ENCODE results near the gene PAM16. TPM values are rescaled to one million over a fixed set of nuclear protein-coding genes. Genes with fewer than 3 reads are reported as not detected.

PAM16 gene
- total and polyA plus RNA-seq, 2 of the 8 experiments (the other 6 are each of a cell fraction or from before 2014, with no cell fraction given), result 78.3 to 198 TPM

GRCh38 chr16:4381072-4381934 lies 30.2 kb upstream of the PAM16 start:
- POLR2A ChIA-PET (ENCODE audit: partially characterized antibody), result interaction anchor here (1.0 to 11.7 kb wide), 7 partner anchors 7 to 34 kb away, joined by 3 to 223 read pairs (median 4); partner anchors contain the start of gene VASN
- H2AK5ac ChIP-seq (ENCODE audit: low read depth, low read length), result no peak overlapping the region
- H3K9me3 ChIP-seq (ENCODE audit: insufficient read depth in 2 of 2, low read depth in 1 of 2, low read length in 1 of 2), result no peaks in the 10 kb centered on the region
- H3K56ac ChIP-seq (replicated peaks; ENCODE audit: insufficient read length, low read depth, low read length), result no peak overlapping the region
- H3K79me1 ChIP-seq (ENCODE audit: low read depth, low read length), result 0 out of 2 replicates have a peak, but pooled peaks cover 3% of the 10 kb centered on the region
- H4K91ac ChIP-seq (replicated peaks; ENCODE audit: insufficient read length, low read length), result no peak overlapping the region
- H2BK5ac ChIP-seq (ENCODE audit: low read depth, low read length), result no peak overlapping the region
- H3K4ac ChIP-seq (replicated peaks; ENCODE audit: insufficient read length, low read depth, low read length), result no peak overlapping the region
- no peak overlapping the region for H3K9ac ChIP-seq (replicated peaks in 1 of 4; ENCODE audit: extremely low read depth in 1 of 4, low read depth in 3 of 4, low read length in 3 of 4)
- H3K14ac ChIP-seq (ENCODE audit: insufficient read length), result no peak overlapping the region
- no peak overlapping the region for H3K4me3 ChIP-seq (ENCODE audit: extremely low read depth in 1 of 4, insufficient read depth in 2 of 4, low read depth in 3 of 4, low read length in 4 of 4)
- H3K36me3 ChIP-seq (ENCODE audit: control insufficient read depth in 2 of 4, insufficient read depth in 4 of 4, low read length in 3 of 4), result peaks cover 0 to 18% (median 2%) of the 10 kb centered on the region in 4 experiments; a peak in 4 of 8 replicates
- peaks cover 0 to 30% (median 25%) of the 10 kb centered on the region in 4 experiments; a peak in 6 of 7 replicates for H3K4me1 ChIP-seq (replicated peaks in 1 of 4; ENCODE audit: control insufficient read depth in 3 of 4, insufficient read depth in 4 of 4, low read length in 3 of 4)
- CTCF ChIA-PET (ENCODE audit: partially characterized antibody), result interaction anchor here (0.5 to 24.8 kb wide), 8 partner anchors 10 to 119 kb away, joined by 3 to 659 read pairs (median 4); no protein-coding TSS in a partner anchor
- FAIRE-seq, result no peak
- H2AFZ ChIP-seq (ENCODE audit: low read length), result no peak overlapping the region
- 97% methylated on average over 53 of the region's 59 CpGs; no CpG with 5 or more reads in 1 of the 2 experiments for WGBS, 2 experiments (ENCODE audit: extremely low coverage in 1 of 2, insufficient coverage in 1 of 2, insufficient read length in 1 of 2, insufficient replicate concordance in 2 of 2, low coverage in 1 of 2, low lambda C conversion rate in 2 of 2, missing lambda C conversion rate in 1 of 2)
- no peak overlapping the region for H4K5ac ChIP-seq (ENCODE audit: insufficient read length, low read depth, low read length)
- H2BK120ac ChIP-seq (replicated peaks; ENCODE audit: low read depth, low read length), result no peak overlapping the region
- H2BK20ac ChIP-seq (ENCODE audit: low read length), result no peak overlapping the region
- H4K20me1 ChIP-seq (replicated peaks in 1 of 2; ENCODE audit: control insufficient read depth in 1 of 2, insufficient read depth in 2 of 2, low read length in 2 of 2), result peaks cover 5 to 23% of the 10 kb centered on the region in 2 experiments
- H3K27me3 ChIP-seq (replicated peaks in 1 of 4; ENCODE audit: control insufficient read depth in 3 of 4, extremely low read depth in 1 of 4, insufficient read depth in 3 of 4, low read length in 3 of 4), result no peaks in the 10 kb centered on the region
- H2BK15ac ChIP-seq (ENCODE audit: low read length), result no peak overlapping the region
- no peak for DNase-seq (ENCODE audit: low read depth in 1 of 2, low spot score in 2 of 2)
- no peak overlapping the region; the same call in 1 of the 2 replicates for H3K27ac ChIP-seq (ENCODE audit: low read depth, low read length)
- H4K8ac ChIP-seq (ENCODE audit: extremely low read depth, insufficient read depth, low read length), result no peak overlapping the region; the same call in none of the 2 replicates
- H3K23ac ChIP-seq (ENCODE audit: insufficient read length), result no peak overlapping the region
- H3K23me2 ChIP-seq (ENCODE audit: low read depth, low read length), result no peaks in the 10 kb centered on the region
- 0 out of 2 replicates have a peak, but pooled peaks have one; percentile 20 for TF ChIP-seq CEBPB (IDR thresholded peaks at IDR 0.05; ENCODE audit: low read depth, low read length)
- no peak for TF ChIP-seq GABPA (IDR thresholded peaks at IDR 0.05; ENCODE audit: borderline replicate concordance, insufficient read depth, low read length)
- H3K79me2 ChIP-seq (ENCODE audit: control insufficient read depth in 1 of 2, insufficient read depth in 2 of 2, low read length in 2 of 2), result peaks cover 0 to 2% of the 10 kb centered on the region in 2 experiments; a peak in 1 of 4 replicates
- H3K18ac ChIP-seq (ENCODE audit: extremely low read depth, low read length), result no peak overlapping the region
- no peak overlapping the region for H2BK12ac ChIP-seq (ENCODE audit: low read depth, low read length)
- no peak overlapping the region for H3K4me2 ChIP-seq (ENCODE audit: insufficient read depth in 1 of 2, low read depth in 2 of 2, low read length in 2 of 2)
